SK-N-SH treated with all-trans-retinoic acid at 6 μM for 48 hours (cell line): ENCODE measurements around the gene SRBD1.

Experiments
- ATAC-seq: fragments of 200-7000 bp; cut with Tn5 transposase; 3 replicates; pipeline ENCODE4 v1.9.1; 2020; ENCODE audit warnings: mild to moderate bottlenecking, moderate library complexity
- ARNTL ChIP-seq: fragments of 450-650 bp; formaldehyde crosslinking; IDR thresholded peaks from 2 replicates; pipeline ENCODE4 v1.5.0; 2020; ENCODE audit warnings: low read depth, mild to moderate bottlenecking, moderate library complexity, borderline replicate concordance
- BACH2 ChIP-seq: fragments of 250-450 bp; sonication (Bioruptor Pico); IDR thresholded peaks from 2 replicates; pipeline ENCODE4 v1.9.0; 2021; ENCODE audit warnings: mild to moderate bottlenecking, borderline replicate concordance
- CREB5 ChIP-seq: fragments of 250-450 bp; sonication (Bioruptor Pico); IDR thresholded peaks from 2 replicates; pipeline ENCODE4 v1.5.1; 2020; ENCODE audit warnings: low read depth, mild to moderate bottlenecking, moderate library complexity
- CSDC2 ChIP-seq: fragments of 250-450 bp; sonication (Bioruptor Pico); IDR thresholded peaks from 2 replicates; pipeline ENCODE4 v1.5.0; 2020; ENCODE audit warnings: mild to moderate bottlenecking, moderate library complexity
- ESRRG ChIP-seq: fragments of 250-450 bp; sonication (Bioruptor Pico); IDR thresholded peaks from 2 replicates; pipeline ENCODE4 v1.6.1; 2021; ENCODE audit warnings: mild to moderate bottlenecking
- ISL1 ChIP-seq: fragments of 250-450 bp; sonication (Bioruptor Pico); IDR thresholded peaks from 2 replicates; pipeline ENCODE4 v2.1.2; 2022; ENCODE audit warnings: mild to moderate bottlenecking, moderate library complexity
- OSR1 ChIP-seq: fragments of 250-450 bp; sonication (Bioruptor Pico); IDR thresholded peaks from 2 replicates; pipeline ENCODE4 v1.8.0; 2022; ENCODE audit warnings: moderate library complexity, mild to moderate bottlenecking, inconsistent platforms
- PPARA ChIP-seq: fragments of 250-450 bp; sonication (Bioruptor Pico); IDR thresholded peaks from 2 replicates; pipeline ENCODE4 v1.5.0; 2020; ENCODE audit warnings: mild to moderate bottlenecking, borderline replicate concordance
- RARB ChIP-seq: fragments of 250-450 bp; sonication (Bioruptor Pico); IDR thresholded peaks from 2 replicates; pipeline ENCODE4 v1.8.0; 2021; ENCODE audit warnings: mild to moderate bottlenecking, moderate library complexity
- SNAI2 ChIP-seq: fragments of 250-450 bp; sonication (Bioruptor Pico); IDR thresholded peaks from 2 replicates; pipeline ENCODE4 v1.5.0; 2020; ENCODE audit warnings: mild to moderate bottlenecking, moderate library complexity
- TCF4 ChIP-seq: fragments of 250-450 bp; sonication (Bioruptor Pico); IDR thresholded peaks from 2 replicates; pipeline ENCODE4 v1.8.0; 2021; ENCODE audit warnings: mild to moderate bottlenecking, moderate library complexity, borderline replicate concordance
- TOX ChIP-seq: fragments of 250-450 bp; sonication (Bioruptor Pico); IDR thresholded peaks from 2 replicates; pipeline ENCODE4 v1.8.0; 2021; ENCODE audit warnings: mild to moderate bottlenecking, moderate library complexity, borderline replicate concordance
- TSHZ2 ChIP-seq: fragments of 250-450 bp; sonication (Bioruptor Pico); IDR thresholded peaks from 2 replicates; pipeline ENCODE4 v1.5.0; 2020; ENCODE audit warnings: mild to moderate bottlenecking, moderate library complexity
- ZC3H10 ChIP-seq: fragments of 250-450 bp; sonication (Bioruptor Pico); IDR thresholded peaks from 2 replicates; pipeline ENCODE4 v1.5.1; 2021; ENCODE audit warnings: mild to moderate bottlenecking, moderate library complexity
- ZFP3 ChIP-seq: fragments of 250-450 bp; sonication (Bioruptor Pico); IDR thresholded peaks from 2 replicates; pipeline ENCODE4 v1.5.0; 2020; ENCODE audit warnings: mild to moderate bottlenecking, moderate library complexity
- ZFP30 ChIP-seq: fragments of 450-650 bp; formaldehyde crosslinking; IDR thresholded peaks from 2 replicates; pipeline ENCODE4 v1.5.0; 2022; ENCODE audit warnings: mild to moderate bottlenecking, moderate library complexity
- ZNF565 ChIP-seq: fragments of 450-650 bp; formaldehyde crosslinking; conservative IDR thresholded peaks from 2 replicates; pipeline ENCODE4 v1.5.0; 2020; ENCODE audit warnings: low read depth, mild to moderate bottlenecking, moderate library complexity
- ZNF8 ChIP-seq: fragments of 450-650 bp; formaldehyde crosslinking; IDR thresholded peaks from 2 replicates; pipeline ENCODE4 v1.5.0; 2020; ENCODE audit warnings: mild to moderate bottlenecking, moderate library complexity
- TF ChIP-seq, protein P1 (sequence below): fragments of 250-450 bp; sonication (Bioruptor Pico); IDR thresholded peaks from 2 replicates; pipeline ENCODE4 v1.8.0; 2020; ENCODE audit warnings: mild to moderate bottlenecking, moderate library complexity, borderline replicate concordance
- TF ChIP-seq, protein P2 (sequence below): fragments of 250-450 bp; sonication (Bioruptor Pico); IDR thresholded peaks from 2 replicates; pipeline ENCODE4 v1.5.1; 2021; ENCODE audit warnings: mild to moderate bottlenecking, moderate library complexity
- TF ChIP-seq, protein P3 (sequence below): fragments of 250-450 bp; sonication (Bioruptor Pico); IDR thresholded peaks from 2 replicates; pipeline ENCODE4 v1.8.0; 2021; ENCODE audit warnings: low read depth, mild to moderate bottlenecking, moderate library complexity, borderline replicate concordance

Gene SRBD1

GRCh38 chr2:45394216-45394615 is 216.9 kb downstream of the SRBD1 start:
- ATAC-seq = no peak
- no peak for TF ChIP-seq SNAI2 (CRISPR knock-in tag)
- TF ChIP-seq ZFP30 (CRISPR knock-in tag) = no peak
- peak; percentile 81 for TF ChIP-seq ISL1

DNA sequence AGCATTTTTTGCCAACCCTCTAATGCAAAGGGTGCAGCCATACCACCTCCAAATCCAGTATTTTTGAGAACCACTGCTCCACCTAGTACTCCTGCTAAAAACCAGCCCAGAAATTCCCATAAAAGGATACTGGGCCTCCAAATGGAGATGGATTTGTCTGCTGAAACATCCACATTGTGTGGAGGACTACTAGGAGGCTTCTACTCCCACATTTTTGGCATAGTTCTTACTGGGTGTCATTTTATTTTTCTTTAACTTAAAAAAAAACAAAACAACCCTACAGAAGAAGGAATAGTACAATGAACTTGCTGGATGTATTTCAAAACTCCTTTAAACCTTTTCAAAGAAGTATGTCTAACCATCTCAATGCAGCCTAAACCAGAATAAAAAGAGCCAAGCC is 219.2 kb downstream of the SRBD1 start:
- ATAC-seq = no peak; the same call in 1 of the 3 replicates
- TF ChIP-seq SNAI2 (CRISPR knock-in tag) (no peak), ZNF8 (CRISPR knock-in tag) (no peak), CSDC2 (CRISPR knock-in tag) (no peak)
- TF ChIP-seq, protein P1, sequence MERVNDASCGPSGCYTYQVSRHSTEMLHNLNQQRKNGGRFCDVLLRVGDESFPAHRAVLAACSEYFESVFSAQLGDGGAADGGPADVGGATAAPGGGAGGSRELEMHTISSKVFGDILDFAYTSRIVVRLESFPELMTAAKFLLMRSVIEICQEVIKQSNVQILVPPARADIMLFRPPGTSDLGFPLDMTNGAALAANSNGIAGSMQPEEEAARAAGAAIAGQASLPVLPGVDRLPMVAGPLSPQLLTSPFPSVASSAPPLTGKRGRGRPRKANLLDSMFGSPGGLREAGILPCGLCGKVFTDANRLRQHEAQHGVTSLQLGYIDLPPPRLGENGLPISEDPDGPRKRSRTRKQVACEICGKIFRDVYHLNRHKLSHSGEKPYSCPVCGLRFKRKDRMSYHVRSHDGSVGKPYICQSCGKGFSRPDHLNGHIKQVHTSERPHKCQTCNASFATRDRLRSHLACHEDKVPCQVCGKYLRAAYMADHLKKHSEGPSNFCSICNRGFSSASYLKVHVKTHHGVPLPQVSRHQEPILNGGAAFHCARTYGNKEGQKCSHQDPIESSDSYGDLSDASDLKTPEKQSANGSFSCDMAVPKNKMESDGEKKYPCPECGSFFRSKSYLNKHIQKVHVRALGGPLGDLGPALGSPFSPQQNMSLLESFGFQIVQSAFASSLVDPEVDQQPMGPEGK = no peak

- no peak for TF ChIP-seq ZNF565 (CRISPR knock-in tag)
- no peak for TF ChIP-seq ZC3H10 (CRISPR knock-in tag)
- TF ChIP-seq CREB5 = no peak
- TF ChIP-seq, protein P2, sequence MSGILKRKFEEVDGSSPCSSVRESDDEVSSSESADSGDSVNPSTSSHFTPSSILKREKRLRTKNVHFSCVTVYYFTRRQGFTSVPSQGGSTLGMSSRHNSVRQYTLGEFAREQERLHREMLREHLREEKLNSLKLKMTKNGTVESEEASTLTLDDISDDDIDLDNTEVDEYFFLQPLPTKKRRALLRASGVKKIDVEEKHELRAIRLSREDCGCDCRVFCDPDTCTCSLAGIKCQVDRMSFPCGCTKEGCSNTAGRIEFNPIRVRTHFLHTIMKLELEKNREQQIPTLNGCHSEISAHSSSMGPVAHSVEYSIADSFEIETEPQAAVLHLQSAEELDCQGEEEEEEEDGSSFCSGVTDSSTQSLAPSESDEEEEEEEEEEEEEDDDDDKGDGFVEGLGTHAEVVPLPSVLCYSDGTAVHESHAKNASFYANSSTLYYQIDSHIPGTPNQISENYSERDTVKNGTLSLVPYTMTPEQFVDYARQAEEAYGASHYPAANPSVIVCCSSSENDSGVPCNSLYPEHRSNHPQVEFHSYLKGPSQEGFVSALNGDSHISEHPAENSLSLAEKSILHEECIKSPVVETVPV (CRISPR knock-in tag) = no peak
- ATAC-seq = no peak
Observed at GRCh38 chr2:45390861-45391260, 220.2 kb downstream of the SRBD1 start.

DNA sequence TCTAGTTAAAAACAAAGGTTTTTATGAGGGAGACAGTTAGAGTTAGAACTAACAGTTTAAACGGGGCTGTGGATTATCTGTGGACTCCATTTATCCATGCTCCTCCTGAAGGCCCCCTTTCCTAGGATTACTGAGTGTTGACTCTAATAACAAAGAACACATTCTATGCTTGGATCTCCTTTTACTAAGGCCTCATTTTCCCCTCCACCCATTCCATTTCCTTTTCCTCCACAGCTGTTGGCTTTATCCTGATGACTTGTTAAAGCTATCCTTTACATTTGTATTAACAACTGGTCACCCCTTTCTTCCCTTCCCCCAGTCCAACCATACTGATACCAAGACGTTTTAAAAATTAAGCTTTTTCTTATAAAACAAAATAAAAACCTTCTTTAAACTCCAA is 220.6 kb downstream of the SRBD1 start:
- ATAC-seq = no peak
- TF ChIP-seq ZC3H10 (CRISPR knock-in tag) (no peak), ZFP30 (CRISPR knock-in tag) (no peak), TOX (CRISPR knock-in tag) (no peak), CSDC2 (CRISPR knock-in tag) (no peak), ZNF565 (CRISPR knock-in tag) (no peak), TSHZ2 (CRISPR knock-in tag) (no peak), ARNTL (CRISPR knock-in tag) (no peak), ZNF8 (CRISPR knock-in tag) (no peak), TCF4 (no peak), PPARA (CRISPR knock-in tag) (no peak), ISL1 (no peak), CREB5 (no peak), RARB (CRISPR knock-in tag) (no peak), ESRRG (no peak), SNAI2 (CRISPR knock-in tag) (no peak), BACH2 (no peak), ZFP3 (CRISPR knock-in tag) (no peak), OSR1 (no peak)
- TF ChIP-seq, protein P1 = no peak
- TF ChIP-seq, protein P3, sequence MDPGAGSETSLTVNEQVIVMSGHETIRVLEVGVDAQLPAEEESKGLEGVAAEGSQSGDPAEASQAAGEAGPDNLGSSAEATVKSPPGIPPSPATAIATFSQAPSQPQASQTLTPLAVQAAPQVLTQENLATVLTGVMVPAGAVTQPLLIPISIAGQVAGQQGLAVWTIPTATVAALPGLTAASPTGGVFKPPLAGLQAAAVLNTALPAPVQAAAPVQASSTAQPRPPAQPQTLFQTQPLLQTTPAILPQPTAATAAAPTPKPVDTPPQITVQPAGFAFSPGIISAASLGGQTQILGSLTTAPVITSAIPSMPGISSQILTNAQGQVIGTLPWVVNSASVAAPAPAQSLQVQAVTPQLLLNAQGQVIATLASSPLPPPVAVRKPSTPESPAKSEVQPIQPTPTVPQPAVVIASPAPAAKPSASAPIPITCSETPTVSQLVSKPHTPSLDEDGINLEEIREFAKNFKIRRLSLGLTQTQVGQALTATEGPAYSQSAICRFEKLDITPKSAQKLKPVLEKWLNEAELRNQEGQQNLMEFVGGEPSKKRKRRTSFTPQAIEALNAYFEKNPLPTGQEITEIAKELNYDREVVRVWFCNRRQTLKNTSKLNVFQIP (CRISPR knock-in tag) = no peak
- TF ChIP-seq, all 23 proteins: peak for 0
